ENCODE measurements around the gene RBMS1.

Gene RBMS1

GRCh38 chr2:160464017-160464416 is 29.6 kb downstream of the RBMS1 start:
- no peak overlapping the region for H3K4me3 ChIP-seq (ENCODE audit: low read depth, low read length)
- POLR2A ChIA-PET, result no interaction called here
- DNase-seq (ENCODE audit: low read depth, low spot score), result no peak
- TF ChIP-seq CTCF (IDR thresholded peaks at IDR 0.05; ENCODE audit: insufficient read depth, low read length, missing control alignments), result no peak
- CTCF ChIA-PET, result interaction anchor here (1.3 to 2.2 kb wide), 2 partner anchors 10 to 506 kb away, joined by 3 to 4 read pairs; no protein-coding TSS in a partner anchor

GRCh38 chr2:160463245-160463644 is 30.4 kb downstream of the RBMS1 start:
- H3K4me3 ChIP-seq (ENCODE audit: low read depth, low read length), result no peak overlapping the region
- ChIA-PET POLR2A (no interaction called here), CTCF (interaction anchor here (0.8 to 1.3 kb wide), 2 partner anchors 31 to 507 kb away, joined by 3 read pairs; no protein-coding TSS in a partner anchor)
- no peak for DNase-seq (ENCODE audit: low read depth, low spot score)
- no peak for TF ChIP-seq CTCF (IDR thresholded peaks at IDR 0.05; ENCODE audit: insufficient read depth, low read length, missing control alignments)

- ChIA-PET POLR2A (no interaction called here), CTCF (no interaction called here)
- TF ChIP-seq CTCF (IDR thresholded peaks at IDR 0.05; ENCODE audit: insufficient read depth, low read length, missing control alignments), result no peak
- DNase-seq (ENCODE audit: low read depth, low spot score), result no peak
- no peak overlapping the region for H3K4me3 ChIP-seq (ENCODE audit: low read depth, low read length)
Observed at GRCh38 chr2:160460333-160460731, 33.3 kb downstream of the RBMS1 start.

GRCh38 chr2:160459538-160460332 is 33.9 kb downstream of the RBMS1 start:
- DNase-seq (ENCODE audit: low read depth, low spot score), result no peak
- TF ChIP-seq CTCF (IDR thresholded peaks at IDR 0.05; ENCODE audit: insufficient read depth, low read length, missing control alignments), result no peak
- ChIA-PET CTCF (no interaction called here), POLR2A (no interaction called here)
- H3K4me3 ChIP-seq (ENCODE audit: low read depth, low read length), result no peak overlapping the region

GRCh38 chr2:160458718-160459453 is 34.7 kb downstream of the RBMS1 start:
- no peak for DNase-seq (ENCODE audit: low read depth, low spot score)
- no peak for TF ChIP-seq CTCF (IDR thresholded peaks at IDR 0.05; ENCODE audit: insufficient read depth, low read length, missing control alignments)
- H3K4me3 ChIP-seq (ENCODE audit: low read depth, low read length), result no peak overlapping the region
- ChIA-PET POLR2A (no interaction called here), CTCF (no interaction called here)

- no peak overlapping the region for H3K4me3 ChIP-seq (ENCODE audit: low read depth, low read length)
- no peak for TF ChIP-seq CTCF (IDR thresholded peaks at IDR 0.05; ENCODE audit: insufficient read depth, low read length, missing control alignments)
- DNase-seq (ENCODE audit: low read depth, low spot score), result no peak
- CTCF ChIA-PET, result interaction anchor here (0.7 to 2.7 kb wide), 3 partner anchors 12 to 513 kb away, joined by 3 to 8 read pairs (median 3); no protein-coding TSS in a partner anchor
- POLR2A ChIA-PET, result no interaction called here
Observed at GRCh38 chr2:160457588-160457987, 36.0 kb downstream of the RBMS1 start.

Measured in AG04449 (cell line).